Activated CD4-positive, alpha-beta T cell treated with anti-CD3 and anti-CD28 coated beads for 1 hour (primary cell): Measurements from ENCODE around the gene LYPD3.
"Not testable (repeated sequence)": the region's sequence is repeated elsewhere in the genome, so short reads cannot be mapped to it uniquely, and the experiment has no call there.

ENCODE experiments used
- DNase-seq: peaks from one replicate; pipeline ENCODE4 v3.0.0-alpha.2; 2020

LYPD3 gene

GRCh38 chr19:43465468-43466120, at the start of gene LYPD3:
LYPD3 (minus strand) TSS chr19:43465608; CDS start chr19:43465571, 37 bp downstream.
- no peak for DNase-seq

- DNase-seq, result not testable (repeated sequence)
Observed at GRCh38 chr19:43512399-43512798, 47.0 kb upstream of the LYPD3 start.

GRCh38 chr19:43511324-43511723, 45.9 kb upstream of the LYPD3 start:
- no peak for DNase-seq

GRCh38 chr19:43510713-43511112, 45.3 kb upstream of the LYPD3 start:
- DNase-seq, result no peak

- no peak for DNase-seq
Observed at GRCh38 chr19:43507880-43508279, 42.5 kb upstream of the LYPD3 start.

- no peak for DNase-seq
Observed at GRCh38 chr19:43506629-43507028, 41.2 kb upstream of the LYPD3 start.

GRCh38 chr19:43505941-43506340, 40.5 kb upstream of the LYPD3 start:
- DNase-seq, result no peak

GRCh38 chr19:43505186-43505456, 39.7 kb upstream of the LYPD3 start:
- DNase-seq, result no peak

- DNase-seq, result peak; percentile 36
Observed at GRCh38 chr19:43504426-43505185, 39.2 kb upstream of the LYPD3 start, which contains the start of gene PHLDB3. PHLDB3 (minus strand) TSS chr19:43504746; CDS start chr19:43504118, 628 bp downstream.

GRCh38 chr19:43503501-43504425, 38.4 kb upstream of the LYPD3 start:
- peak; percentile 96 for DNase-seq

GRCh38 chr19:43502419-43502976, 37.1 kb upstream of the LYPD3 start:
- no peak for DNase-seq

GRCh38 chr19:43501661-43502418, 36.4 kb upstream of the LYPD3 start:
- no peak for DNase-seq

- DNase-seq, result no peak
Observed at GRCh38 chr19:43499042-43499441, 33.6 kb upstream of the LYPD3 start.

- DNase-seq, result no peak
Observed at GRCh38 chr19:43498233-43498842, 32.9 kb upstream of the LYPD3 start.

GRCh38 chr19:43496960-43497359, 31.6 kb upstream of the LYPD3 start:
- DNase-seq, result no peak

- DNase-seq, result no peak
Observed at GRCh38 chr19:43495082-43495481, 29.7 kb upstream of the LYPD3 start.

- no peak for DNase-seq
Observed at GRCh38 chr19:43490759-43491158, 25.4 kb upstream of the LYPD3 start.

- no peak for DNase-seq
Observed at GRCh38 chr19:43489979-43490599, 24.7 kb upstream of the LYPD3 start.

GRCh38 chr19:43489310-43489709, 23.9 kb upstream of the LYPD3 start:
- no peak for DNase-seq

GRCh38 chr19:43488179-43488578, 22.8 kb upstream of the LYPD3 start:
- DNase-seq, result no peak

GRCh38 chr19:43486412-43486811, 21.0 kb upstream of the LYPD3 start:
- DNase-seq, result no peak
